Loucy (cell line): ENCODE data around the gene NKX1-2.

Source experiments
- H2AFZ ChIP-seq: fragments of 200-600 bp; sonication (generic); 2 replicates; pipeline ENCODE4 v1.6.0; 2016; ENCODE audit warnings: antibody characterized with exemption, mild to moderate bottlenecking, low read length, moderate library complexity
- H3F3A ChIP-seq: fragments of 200-600 bp; 2 replicates; pipeline ENCODE4 v1.6.0; 2016; ENCODE audit warnings: antibody characterized with exemption, low read depth, mild to moderate bottlenecking
- H3K27me3 ChIP-seq: fragments of 200-600 bp; sonication (generic); 2 replicates; pipeline ENCODE4 v1.6.1; 2014; ENCODE audit warnings: low read length, mild to moderate bottlenecking; ENCODE audit not compliant: insufficient read depth, poor library complexity, severe bottlenecking
- H3K36me3 ChIP-seq: fragments of 200-600 bp; sonication (generic); 2 replicates; pipeline ENCODE4 v1.6.1; 2016; ENCODE audit warnings: low read length; ENCODE audit not compliant: insufficient read depth
- H3K4me1 ChIP-seq: fragments of 200-600 bp; sonication (generic); 2 replicates; pipeline ENCODE4 v1.5.1; 2014; ENCODE audit warnings: low read length, mild to moderate bottlenecking; ENCODE audit not compliant: insufficient read depth, poor library complexity, severe bottlenecking
- H3K4me2 ChIP-seq: fragments of 200-600 bp; sonication (generic); 2 replicates; pipeline ENCODE4 v1.6.0; 2014; ENCODE audit warnings: antibody characterized with exemption, low read length, low read depth, mild to moderate bottlenecking; ENCODE audit not compliant: poor library complexity, severe bottlenecking
- H3K4me3 ChIP-seq: fragments of 200-600 bp; sonication (generic); 2 replicates; pipeline ENCODE4 v1.5.1; 2014; ENCODE audit warnings: low read length, mild to moderate bottlenecking, mixed read lengths; ENCODE audit not compliant: poor library complexity, severe bottlenecking
- H3K79me2 ChIP-seq: fragments of 200-600 bp; sonication (generic); 2 replicates; pipeline ENCODE4 v1.6.1; 2014; ENCODE audit warnings: low read length; ENCODE audit not compliant: insufficient read depth
- H3K9ac ChIP-seq: fragments of 200-600 bp; sonication (generic); 2 replicates; pipeline ENCODE4 v1.6.0; 2014; ENCODE audit warnings: mild to moderate bottlenecking, low read depth, low read length, moderate library complexity; ENCODE audit not compliant: poor library complexity, severe bottlenecking
- H3K9me2 ChIP-seq: fragments of 200-600 bp; sonication (generic); replicated peaks from 2 replicates; pipeline ENCODE4 v1.6.1; 2016; ENCODE audit warnings: low read depth, low read length, mixed read lengths
- H3K9me3 ChIP-seq: fragments of 200-600 bp; sonication (generic); 2 replicates; pipeline ENCODE4 v1.6.1; 2014; ENCODE audit warnings: mild to moderate bottlenecking, antibody characterized with exemption, low read length, low read depth; ENCODE audit not compliant: insufficient read depth
- H4K20me1 ChIP-seq: fragments of 200-600 bp; sonication (generic); 2 replicates; pipeline ENCODE4 v1.6.0; 2014; ENCODE audit warnings: antibody characterized with exemption, low read length, mild to moderate bottlenecking; ENCODE audit not compliant: insufficient read depth, poor library complexity, severe bottlenecking
- EZH2phosphoT487 ChIP-seq: fragments of 200-600 bp; IDR thresholded peaks from 2 replicates; pipeline ENCODE4 v1.6.1; 2018; ENCODE audit warnings: antibody characterized with exemption, mild to moderate bottlenecking, moderate library complexity, borderline replicate concordance
- TF ChIP-seq, protein P1 (sequence below): fragments of 200-600 bp; sonication (generic); conservative IDR thresholded peaks from 2 replicates; pipeline ENCODE4 v1.5.1; 2014; ENCODE audit warnings: mild to moderate bottlenecking, antibody characterized with exemption, low read length

Gene NKX1-2

DNA sequence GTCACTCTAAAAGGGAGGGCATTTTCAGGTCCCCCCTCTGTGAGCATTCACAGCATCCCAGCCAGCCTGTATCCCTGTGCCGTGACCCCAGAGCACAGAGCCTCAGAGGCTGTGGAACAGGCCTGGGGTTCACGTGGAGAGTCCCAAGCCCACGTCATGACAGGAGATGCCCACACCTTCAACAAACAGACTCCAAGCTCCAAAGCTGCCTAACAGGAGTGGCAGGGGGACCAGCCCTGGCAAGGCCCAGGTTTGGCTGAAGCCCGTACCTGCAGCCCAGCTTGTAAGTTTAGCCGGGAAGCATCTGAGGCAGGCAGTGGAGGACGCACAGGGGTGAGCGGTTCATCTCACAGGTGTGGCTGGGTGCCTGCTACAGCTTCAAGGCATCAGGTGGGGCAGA lies 45.3 kb upstream of the NKX1-2 start:
- no peak overlapping the region for H3K4me2 ChIP-seq
- H2AFZ ChIP-seq = no peak overlapping the region

DNA sequence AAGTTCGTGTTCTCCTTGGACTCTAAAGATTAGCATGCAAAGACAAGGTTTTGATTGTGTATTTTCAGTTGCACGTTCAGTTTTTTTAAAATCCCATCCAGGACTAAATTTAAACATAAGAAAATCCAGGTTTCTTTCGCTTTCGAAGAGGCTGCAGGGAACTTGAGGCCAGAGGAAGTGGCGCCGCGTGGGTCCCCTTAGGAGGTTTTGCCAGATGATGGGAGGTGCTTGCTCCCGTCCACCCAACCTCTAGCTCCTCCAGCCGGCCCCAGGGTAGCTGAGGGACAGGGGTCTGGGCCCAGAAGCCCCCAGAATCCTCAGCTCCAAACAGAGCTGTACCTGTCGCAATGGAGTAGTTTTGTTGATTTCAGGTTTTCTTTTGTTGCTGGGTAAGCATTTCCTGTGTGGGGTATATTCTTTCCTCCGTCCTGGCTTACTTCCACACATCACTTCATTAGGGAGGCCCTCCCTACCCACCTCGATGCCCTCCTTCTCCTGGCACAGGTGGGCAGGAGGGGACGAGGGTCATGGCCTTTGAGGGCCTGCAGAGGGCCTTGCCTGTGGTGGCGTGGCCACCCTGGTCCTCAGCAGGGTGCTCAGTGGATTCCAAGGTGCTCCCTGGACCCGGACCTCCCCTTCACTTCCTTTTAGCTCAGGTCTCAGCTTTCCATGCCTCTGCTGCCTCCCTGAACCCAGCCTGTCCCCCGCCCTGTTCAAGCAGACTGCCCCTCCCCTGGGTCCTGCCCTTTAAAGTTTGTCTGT lies 44.4 kb upstream of the NKX1-2 start:
- no peak overlapping the region for H3K9ac ChIP-seq
- H3K27me3 ChIP-seq = no peaks in the 10 kb centered on the region
- no peaks in the 10 kb centered on the region for H3K79me2 ChIP-seq
- no peaks in the 10 kb centered on the region for H3K9me3 ChIP-seq
- no peaks in the 10 kb centered on the region for H4K20me1 ChIP-seq
- no peak for TF ChIP-seq EZH2phosphoT487
- no peak overlapping the region for H3K4me2 ChIP-seq
- H3F3A ChIP-seq = no peaks in the 10 kb centered on the region
- no peak overlapping the region for H2AFZ ChIP-seq
- H3K4me3 ChIP-seq = no peak overlapping the region
- no peaks in the 10 kb centered on the region for H3K4me1 ChIP-seq
- no peaks in the 10 kb centered on the region for H3K36me3 ChIP-seq
- H3K9me2 ChIP-seq = no peaks in the 10 kb centered on the region

More for the DNA sequence above, 45.3 kb upstream of the NKX1-2 start:
- Histone ChIP-seq H3K9me3 (no peaks in the 10 kb centered on the region), H4K20me1 (no peaks in the 10 kb centered on the region), H3K79me2 (no peaks in the 10 kb centered on the region), H3K9ac (no peak overlapping the region), H3F3A (no peaks in the 10 kb centered on the region), H3K27me3 (no peaks in the 10 kb centered on the region), H3K36me3 (no peaks in the 10 kb centered on the region), H3K9me2 (no peaks in the 10 kb centered on the region), H3K4me3 (no peak overlapping the region), H3K4me1 (no peaks in the 10 kb centered on the region)
- TF ChIP-seq, protein P1, sequence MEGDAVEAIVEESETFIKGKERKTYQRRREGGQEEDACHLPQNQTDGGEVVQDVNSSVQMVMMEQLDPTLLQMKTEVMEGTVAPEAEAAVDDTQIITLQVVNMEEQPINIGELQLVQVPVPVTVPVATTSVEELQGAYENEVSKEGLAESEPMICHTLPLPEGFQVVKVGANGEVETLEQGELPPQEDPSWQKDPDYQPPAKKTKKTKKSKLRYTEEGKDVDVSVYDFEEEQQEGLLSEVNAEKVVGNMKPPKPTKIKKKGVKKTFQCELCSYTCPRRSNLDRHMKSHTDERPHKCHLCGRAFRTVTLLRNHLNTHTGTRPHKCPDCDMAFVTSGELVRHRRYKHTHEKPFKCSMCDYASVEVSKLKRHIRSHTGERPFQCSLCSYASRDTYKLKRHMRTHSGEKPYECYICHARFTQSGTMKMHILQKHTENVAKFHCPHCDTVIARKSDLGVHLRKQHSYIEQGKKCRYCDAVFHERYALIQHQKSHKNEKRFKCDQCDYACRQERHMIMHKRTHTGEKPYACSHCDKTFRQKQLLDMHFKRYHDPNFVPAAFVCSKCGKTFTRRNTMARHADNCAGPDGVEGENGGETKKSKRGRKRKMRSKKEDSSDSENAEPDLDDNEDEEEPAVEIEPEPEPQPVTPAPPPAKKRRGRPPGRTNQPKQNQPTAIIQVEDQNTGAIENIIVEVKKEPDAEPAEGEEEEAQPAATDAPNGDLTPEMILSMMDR = no peak
- no peak for TF ChIP-seq EZH2phosphoT487

DNA sequence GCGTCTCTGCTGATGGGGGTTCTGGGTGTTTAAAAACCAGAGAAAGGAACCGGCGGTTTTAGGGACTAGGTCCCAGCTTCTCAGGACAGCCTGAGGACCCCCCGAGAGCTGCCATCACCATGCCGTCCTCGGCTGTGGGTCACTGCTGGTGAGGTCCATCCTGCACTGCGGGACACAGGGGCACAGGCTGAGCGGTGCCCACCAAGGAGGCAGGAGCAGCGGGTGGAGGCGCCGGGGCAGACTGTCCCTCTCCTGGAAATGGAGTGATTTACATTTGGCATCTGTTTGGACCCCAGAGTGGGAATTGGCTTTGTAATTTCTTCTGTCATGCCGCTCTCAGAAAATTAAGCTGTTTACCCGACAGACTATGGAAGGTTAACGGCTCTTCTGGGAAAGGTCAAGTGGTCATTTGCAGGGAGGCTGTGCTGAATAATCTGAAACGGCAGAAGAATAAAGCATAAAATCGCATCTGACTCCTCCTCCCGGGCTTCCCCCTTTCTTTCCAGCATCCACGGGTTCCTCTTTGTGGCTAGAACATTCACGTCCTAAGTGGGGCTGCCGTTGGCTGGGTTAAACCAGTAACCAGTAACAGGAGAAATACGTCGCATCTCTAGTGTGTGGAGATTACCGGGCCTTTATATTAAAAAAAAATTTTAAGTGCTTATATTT lies 43.5 kb upstream of the NKX1-2 start:
- Histone ChIP-seq H2AFZ (no peak overlapping the region), H4K20me1 (no peaks in the 10 kb centered on the region), H3K9me3 (no peaks in the 10 kb centered on the region), H3K9ac (no peak overlapping the region), H3K4me3 (no peak overlapping the region), H3K27me3 (no peaks in the 10 kb centered on the region), H3K4me2 (no peak overlapping the region), H3K4me1 (no peaks in the 10 kb centered on the region), H3K36me3 (no peaks in the 10 kb centered on the region), H3K9me2 (no peaks in the 10 kb centered on the region), H3K79me2 (no peaks in the 10 kb centered on the region), H3F3A (no peaks in the 10 kb centered on the region)
- TF ChIP-seq, protein P1 = no peak
- no peak for TF ChIP-seq EZH2phosphoT487
